Measurements from ENCODE around the gene GNA15.

Gene GNA15

DNA sequence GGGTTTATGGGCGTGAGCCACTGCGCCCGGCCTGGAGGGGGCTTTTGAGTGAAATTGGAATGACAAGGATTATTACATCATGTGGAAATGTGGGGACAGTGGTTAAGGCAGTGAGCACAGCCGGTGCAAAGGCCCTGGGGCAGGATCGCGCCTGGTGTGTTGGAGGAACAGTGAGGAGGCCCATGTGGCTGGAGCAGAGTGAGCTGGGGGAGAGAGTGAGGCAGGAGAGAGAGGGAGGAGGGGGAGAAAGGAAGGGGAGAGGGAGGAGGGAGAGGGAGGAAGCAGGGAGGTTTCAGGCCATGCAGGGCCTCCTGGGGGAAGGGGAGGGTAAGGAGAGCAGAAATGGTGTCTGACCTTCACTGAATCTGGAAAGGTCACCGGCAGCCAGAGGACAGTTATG, 77.3 kb downstream of the GNA15 start:
- DNase-seq, result no peak

Data from NCI-H146 (cell line).